GM18909 (cell line): Measurements from ENCODE around the gene OR13A1.
A peak's percentile ranks its signal among the peaks of the same experiment; 100 is the strongest.
"Not testable (repeated sequence)": the region's sequence is repeated elsewhere in the genome, so short reads cannot be mapped to it uniquely, and the experiment has no call there.

Source experiments
- ATAC-seq: cut with Tn5 transposase; IDR thresholded peaks from one replicate; pipeline ENCODE4 v1.9.1; 2021; ENCODE audit warnings: mild to moderate bottlenecking; ENCODE audit not compliant: unreplicated experiment, poor library complexity

Gene OR13A1, protein sequence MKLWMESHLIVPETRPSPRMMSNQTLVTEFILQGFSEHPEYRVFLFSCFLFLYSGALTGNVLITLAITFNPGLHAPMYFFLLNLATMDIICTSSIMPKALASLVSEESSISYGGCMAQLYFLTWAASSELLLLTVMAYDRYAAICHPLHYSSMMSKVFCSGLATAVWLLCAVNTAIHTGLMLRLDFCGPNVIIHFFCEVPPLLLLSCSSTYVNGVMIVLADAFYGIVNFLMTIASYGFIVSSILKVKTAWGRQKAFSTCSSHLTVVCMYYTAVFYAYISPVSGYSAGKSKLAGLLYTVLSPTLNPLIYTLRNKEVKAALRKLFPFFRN

DNA sequence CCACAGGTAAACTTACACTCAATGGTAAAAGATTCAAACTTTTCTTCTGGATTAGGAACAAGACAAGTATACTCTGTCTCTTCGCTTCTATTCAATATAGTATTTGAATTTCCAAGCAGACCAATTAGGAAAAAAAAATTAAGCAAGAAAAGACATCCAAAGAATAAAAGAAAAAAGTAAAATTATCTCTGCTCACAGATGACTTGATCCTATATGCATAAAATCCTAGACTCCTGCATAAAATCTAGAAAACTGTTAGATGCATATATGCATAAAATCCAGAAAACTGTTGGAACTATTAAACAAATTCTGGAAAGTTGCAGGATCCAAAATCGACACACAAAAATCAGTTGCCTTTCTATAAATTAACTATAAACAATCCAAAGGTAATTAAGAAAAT is at the start of gene OR13A1:
Gene OR13A1, minus strand, starts transcription at position 101 of the 400 bp plus-strand sequence. CDS start 11,186 bp downstream, outside the sequence.
- no peak for ATAC-seq

DNA sequence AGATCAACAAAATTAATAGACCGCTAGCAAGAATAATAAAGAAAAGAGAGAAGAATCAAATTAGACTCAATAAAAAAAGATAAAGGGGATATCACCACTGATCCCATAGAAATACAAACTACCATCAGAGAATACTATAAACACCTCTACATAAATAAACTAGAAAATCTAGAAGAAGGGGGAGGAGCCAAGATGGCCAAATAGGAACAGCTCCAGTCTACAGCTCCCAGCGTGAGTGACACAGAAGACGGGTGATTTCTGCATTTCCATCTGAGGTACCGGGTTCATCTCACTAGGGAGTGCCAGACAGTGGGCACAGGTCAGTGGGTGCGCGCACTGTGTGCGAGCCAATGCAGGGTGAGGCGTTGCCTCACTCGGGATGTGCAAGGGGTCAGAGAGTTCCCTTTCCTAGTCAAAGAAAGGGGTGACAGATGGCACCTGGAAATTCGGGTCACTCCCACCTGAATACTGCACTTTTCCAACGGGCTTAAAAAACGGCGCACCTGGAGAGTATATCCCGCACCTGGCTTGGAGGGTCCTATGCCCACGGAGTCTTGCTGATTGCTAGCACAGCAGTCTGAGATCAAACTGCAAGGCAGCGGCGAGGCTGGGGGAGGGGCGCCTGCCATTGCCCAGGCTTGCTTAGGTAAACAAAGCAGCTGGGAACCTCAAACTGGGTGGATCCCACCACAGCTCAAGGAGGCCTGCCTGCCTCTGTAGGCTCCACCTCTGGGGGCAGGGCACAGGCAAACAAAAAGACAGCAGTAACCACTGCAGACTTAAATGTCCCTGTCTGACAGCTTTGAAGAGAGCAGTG is 46.8 kb upstream of the OR13A1 start:
- ATAC-seq = not testable (repeated sequence)

DNA sequence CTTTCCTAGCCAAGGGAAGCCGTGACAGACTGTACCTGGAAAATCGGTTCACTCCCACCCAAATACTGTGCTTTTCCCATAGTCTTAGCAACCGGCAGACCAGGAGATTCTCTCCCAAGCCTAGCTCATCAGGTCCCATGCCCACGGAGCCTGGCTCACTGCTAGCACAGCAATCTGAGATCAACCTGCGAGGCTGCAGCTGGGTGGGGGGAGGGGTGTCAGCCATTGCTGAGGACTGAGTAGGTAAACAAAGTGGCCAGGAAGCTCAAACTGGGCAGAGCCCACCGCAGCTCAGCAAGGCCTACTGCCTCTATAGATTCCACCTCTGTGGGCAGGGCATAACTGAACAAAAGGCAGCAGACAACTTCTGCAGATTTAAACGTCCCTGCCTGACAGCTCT is 43.6 kb upstream of the OR13A1 start:
- not testable (repeated sequence) for ATAC-seq

DNA sequence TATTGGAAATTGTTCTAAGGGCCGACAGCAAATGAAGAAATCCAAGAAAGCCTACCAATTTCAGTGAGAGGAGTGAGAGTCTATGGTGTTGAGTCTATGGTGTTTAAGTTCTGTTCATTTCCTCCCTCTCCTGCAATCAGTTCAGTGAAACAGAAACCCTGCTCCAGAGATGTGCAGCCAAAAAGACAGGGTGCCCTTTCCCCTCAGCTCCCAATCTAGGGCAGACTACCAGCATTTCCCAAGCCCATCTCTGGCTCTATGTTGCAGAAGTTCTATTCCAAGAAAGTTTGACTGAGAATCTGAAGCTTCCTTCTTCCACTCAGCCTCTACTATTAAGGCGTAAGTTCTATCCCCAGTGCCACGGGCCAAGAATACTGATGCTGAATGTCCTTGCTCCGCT is 40.1 kb upstream of the OR13A1 start:
- ATAC-seq = no peak

DNA sequence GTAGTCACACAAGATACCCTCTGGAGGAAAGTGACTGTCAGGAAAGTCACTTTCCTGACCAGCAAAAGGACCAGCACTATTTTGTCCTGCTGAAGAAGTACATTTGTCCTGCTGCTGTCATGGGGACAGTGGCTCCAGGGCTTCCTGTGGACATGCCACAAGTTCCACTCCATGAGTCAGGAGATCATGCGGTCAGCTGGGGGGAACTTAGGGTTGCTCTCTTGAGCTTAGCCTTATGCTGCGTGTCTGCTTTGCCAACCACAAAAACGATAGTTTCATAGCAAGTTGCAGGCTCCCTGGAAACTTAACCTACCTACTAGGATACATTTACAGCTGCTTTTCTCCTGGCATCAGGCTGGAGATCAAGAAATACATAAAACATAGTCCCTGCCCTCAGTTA is 38.9 kb upstream of the OR13A1 start:
- ATAC-seq = peak; percentile 43

DNA sequence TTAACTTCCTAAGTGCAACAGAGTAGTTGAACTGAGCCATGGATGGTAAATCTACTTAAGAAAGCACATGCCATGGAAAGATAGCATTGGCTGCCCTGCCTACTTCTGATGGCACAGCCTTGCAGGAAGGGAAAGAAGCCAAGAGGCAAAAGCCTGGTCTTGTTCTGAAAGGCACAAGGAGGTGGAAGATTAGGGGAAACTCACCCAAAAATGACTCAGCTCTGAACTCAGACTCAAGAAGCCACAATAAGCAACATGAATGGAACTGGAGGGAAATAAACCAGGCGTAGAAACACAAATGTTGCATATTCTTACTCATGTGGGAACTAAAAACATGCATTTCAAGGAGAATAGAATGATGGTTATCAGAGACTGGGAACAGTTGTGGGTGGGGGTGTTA is 37.8 kb upstream of the OR13A1 start:
- peak; percentile 40 for ATAC-seq

DNA sequence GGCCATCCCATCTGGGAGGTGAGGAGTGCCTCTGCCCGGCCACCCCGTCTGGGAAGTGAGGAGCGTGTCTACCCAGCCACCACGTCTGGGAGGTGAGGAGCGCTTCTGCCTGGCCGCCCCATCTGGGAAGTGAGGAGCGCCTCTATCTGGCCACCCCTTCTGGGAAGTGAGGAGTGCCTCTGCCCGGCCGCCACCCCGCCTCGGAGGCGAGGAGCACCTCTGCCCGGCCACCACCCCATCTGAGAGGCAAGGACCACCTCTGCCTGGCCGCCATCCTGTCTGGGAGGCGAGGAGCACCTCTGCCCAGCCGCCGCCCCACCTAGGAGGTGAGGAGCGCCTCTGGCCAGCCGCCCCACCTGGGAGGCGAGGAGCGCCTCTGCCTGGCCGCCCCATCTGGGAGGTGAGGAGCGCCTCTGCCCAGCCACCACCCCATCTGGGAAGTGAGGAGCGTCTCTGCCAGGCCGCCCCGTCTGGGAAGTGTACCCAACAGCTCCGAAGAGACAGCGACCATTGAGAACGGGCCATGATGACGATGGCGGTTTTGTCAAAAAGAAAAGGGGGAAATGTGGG is 32.9 kb upstream of the OR13A1 start:
- not testable (repeated sequence) for ATAC-seq

DNA sequence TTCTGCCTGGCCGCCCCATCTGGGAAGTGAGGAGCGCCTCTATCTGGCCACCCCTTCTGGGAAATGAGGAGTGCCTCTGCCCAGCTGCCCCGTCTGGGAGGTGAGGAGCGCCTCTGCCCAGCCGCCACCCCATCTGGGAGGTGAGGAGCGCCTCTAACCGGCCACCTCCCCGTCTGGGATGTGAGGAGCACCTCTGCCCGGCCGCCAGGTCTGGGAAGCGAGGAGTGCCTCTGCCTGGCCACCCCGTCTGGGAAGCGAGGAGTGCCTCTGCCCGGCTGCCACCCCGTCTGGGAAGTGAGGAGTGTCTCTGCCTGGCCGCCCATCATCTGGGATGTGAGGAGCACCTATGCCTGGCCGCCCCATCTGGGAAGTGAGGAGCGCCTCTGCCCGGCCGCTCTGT is 32.1 kb upstream of the OR13A1 start:
- not testable (repeated sequence) for ATAC-seq

DNA sequence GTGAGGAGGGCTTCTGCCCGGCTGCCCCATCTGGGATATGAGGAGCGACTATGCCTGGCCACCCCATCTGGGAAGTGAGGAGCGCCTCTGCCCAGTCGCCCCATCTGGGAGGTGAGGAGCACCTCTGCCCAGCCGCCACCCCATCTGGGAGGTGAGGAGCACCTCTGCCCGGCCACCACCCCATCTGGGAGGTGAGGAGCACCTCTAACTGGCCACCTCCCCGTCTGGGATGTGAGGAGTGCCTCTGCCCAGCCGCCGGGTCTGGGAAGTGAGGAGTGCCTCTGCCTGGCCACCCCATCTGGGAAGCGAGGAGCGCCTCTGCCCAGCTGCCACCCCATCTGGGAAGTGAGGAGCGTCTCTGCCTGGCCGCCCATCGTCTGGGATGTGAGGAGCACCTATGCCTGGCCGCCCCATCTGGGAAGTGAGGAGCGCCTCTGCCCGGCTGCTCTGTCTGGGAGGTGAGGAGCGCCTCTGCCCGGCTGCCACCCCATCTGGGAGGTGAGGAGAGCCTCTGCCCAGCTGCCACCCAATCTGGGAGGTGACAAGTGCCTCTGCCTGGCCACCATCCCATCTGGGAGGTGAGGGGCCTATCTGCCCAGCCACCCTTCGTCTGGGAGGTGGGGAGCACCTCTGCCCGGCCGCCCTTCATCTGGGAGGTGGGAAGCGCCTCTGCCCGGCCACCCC is 31.4 kb upstream of the OR13A1 start:
- ATAC-seq = not testable (repeated sequence)

DNA sequence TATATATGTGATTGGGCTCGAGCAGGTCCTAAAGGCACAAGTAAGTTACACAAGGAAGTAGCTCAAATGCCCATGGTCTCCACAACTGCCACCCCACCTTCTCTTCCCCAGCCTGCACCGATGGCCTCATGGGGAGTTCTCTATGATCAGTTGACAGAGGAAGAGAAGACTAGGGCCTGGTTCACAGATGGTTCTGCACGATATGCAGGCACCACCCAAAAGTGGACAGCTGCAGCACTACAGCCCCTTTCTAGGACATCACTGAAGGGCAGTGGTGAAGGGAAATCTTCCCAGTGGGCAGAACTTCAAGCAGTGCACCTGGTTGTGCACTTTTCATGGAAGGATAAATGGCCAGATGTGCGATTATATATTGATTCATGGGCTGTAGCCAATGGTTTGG is 25.0 kb upstream of the OR13A1 start:
- not testable (repeated sequence) for ATAC-seq

DNA sequence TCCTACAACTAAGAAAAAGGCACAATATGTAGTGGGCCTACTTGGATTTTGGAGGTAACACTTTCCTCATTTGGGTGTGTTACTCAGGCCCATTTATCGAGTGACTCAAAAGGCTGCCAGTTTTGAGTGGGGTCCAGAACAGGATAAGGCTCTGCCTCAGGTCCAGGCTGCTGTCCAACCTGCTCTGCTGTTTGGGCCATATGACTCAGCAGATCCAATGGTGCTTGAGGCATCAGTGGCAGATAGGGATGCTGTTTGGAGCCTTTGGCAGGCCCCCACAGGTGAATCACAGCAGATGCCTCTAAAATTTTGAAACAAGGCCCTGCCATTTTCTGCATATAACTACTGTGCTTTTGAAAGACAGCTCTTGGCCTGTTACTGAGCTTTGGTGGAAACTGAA is 24.5 kb upstream of the OR13A1 start:
- ATAC-seq = no peak

DNA sequence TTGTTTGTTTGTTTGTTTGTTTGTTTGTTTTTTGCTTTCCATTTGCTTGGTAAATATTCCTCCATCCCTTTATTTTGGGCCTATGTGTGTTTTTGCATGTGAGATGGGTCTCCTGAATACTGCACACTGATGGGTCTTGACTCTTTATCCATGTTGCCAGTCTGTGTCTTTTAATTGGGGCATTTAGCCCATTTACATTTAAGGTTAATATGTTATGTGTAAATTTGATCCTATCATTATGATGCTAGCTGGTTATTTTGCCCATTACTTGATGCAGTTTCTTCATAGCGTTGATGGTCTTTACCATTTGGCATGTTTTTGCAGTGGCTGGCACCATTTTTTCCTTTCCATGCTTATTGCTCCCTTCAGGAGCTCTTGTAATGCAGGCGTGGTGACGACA is 16.4 kb upstream of the OR13A1 start:
- ATAC-seq = not testable (repeated sequence)

DNA sequence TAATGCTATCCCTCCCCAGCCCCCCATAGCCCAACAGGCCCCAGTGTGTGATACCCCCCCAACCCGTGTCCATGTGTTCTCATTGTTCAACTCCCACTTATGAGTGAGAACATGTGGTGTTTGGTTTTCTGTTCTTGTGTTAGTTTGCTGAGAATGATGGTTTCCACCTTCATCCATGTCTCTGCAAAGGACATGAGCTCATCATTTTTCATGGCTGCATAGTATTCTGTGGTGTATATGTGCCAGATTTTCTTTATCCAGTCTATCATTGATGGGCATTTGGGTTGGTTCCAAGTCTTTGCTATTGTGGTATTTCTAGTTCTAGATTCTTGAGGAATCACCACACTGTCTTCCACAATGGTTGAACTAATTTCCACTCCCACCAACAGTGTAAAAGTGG is 11.5 kb upstream of the OR13A1 start:
- ATAC-seq = not testable (repeated sequence)

DNA sequence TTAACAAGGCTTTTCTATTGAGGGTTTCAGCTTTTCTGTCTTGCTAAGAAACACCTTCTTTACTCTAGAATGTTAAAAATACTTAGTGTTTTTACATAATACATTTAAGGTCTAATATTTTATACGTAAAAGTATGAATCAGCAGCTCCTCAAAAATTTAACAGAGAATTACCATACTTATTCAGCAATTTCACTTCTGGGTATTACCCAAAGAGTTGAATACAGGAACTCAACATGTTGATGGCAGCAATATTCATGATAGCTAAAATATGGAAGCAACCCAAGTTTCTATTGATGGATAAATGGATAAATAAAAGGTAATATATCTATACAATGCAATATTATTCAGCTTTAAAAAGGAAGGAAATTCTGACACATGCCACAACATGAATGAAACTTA is 9.7 kb upstream of the OR13A1 start:
- ATAC-seq = no peak

DNA sequence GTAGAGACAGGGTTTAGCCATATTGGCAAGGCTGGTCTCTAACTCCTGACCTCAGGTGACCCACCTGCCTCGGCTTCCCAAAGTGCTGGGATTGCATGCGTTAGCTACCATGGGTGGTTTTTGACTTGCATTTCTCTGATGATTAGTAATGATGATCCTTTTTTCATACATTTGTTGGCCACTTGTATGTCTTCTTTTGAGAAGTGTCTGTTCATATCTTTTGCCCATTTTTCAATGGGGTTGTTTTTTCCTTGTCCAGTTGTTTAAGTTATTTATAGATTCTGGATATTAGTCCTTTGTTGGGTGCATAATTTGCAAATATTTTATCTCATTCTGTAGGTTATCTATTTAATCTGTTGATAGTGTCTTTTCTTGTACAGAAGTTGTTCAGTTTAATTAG is 4.3 kb upstream of the OR13A1 start:
- ATAC-seq = no peak

DNA sequence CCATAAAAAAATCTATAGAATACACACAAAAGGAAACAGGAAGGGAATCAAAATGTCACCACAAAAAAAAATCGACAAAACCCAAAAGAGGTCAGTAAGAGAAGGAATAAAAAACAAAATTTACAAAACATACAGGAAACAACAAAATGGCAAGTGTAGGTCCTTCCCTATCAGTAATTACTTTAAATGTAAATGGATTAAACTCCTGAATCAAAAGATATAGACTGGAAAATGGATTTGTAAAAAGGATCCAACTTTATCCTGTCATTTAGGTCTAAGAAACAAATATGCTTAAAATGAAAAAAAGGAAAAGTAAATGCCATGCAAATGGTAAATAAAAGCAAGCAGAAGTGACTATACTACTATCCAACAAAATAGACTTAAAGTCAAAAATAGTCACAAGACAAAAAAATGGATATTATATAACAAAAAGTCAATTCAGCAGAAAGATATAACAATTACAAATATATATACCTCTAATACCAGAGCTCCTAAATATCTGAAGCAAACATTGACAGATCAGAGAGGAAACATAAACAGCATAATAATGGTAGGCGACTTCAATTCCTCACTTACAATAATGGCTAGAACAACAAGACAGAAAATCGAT is 2.0 kb downstream of the OR13A1 start:
- no peak for ATAC-seq

DNA sequence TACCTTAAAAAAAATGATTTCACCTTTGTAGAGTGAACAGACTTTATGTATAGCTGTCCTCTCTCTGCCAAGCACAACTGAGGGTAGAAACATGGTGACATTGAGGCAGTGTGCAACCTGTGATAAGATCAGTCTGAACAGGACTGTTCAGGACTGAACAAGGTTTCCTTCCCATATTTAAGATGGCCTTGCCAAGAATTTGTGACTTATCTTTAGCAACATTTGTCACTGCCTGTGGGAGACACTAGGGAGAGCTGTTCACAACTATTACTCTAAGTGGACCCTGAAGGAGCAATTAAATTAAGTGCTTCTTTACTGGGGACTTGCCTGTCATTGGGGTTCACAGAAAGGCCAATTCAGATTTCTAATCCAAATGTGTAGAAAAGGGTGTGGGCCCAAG is 6.7 kb downstream of the OR13A1 start:
- no peak for ATAC-seq

DNA sequence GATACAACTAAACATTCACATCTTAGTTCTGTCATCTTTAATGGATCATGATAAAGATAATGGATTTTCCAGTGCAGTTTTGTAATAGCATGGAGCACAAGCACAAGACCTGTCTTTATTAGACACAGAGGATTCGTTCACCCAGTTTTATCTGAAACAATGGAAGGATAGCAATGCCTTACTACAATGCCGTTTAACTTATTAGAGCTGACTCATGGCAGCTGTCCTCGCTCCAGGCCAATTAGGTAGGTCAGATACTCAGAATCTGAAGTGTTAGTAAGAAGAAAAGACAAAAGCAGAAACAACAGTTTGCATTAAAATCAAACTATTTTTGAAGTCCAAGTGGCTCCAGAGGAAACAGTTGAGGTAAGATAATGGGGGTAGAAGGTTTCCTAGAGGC is 12.8 kb downstream of the OR13A1 start:
- ATAC-seq = no peak

DNA sequence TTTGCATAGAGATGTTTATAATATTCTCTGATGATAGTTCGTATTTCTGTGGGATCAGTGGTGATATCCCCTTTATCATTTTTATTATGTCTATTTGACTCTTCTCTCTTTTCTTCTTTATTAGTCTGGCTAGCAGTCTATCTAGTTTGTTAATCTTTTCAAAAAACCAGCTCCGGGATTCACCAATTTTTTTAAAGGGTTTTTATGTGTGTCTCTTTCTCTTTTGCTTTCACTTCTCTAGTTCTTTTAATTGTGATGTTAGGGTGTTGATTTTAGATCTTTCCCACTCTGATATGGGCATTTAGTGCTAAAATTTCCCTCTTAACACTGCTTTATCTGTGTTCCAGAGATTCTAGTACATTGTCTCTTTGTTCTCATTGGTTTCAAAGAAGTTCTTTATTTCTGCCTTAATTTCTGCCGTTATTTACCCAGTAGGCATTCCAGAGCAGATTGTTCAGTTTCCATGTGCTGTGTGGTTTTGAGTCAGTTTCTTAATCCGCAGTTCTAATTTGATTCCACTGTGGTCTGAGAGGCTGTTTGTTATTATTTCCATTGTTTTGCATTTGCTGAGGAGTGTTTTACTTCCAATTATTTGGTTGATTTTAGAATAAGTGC is 17.0 kb downstream of the OR13A1 start:
- ATAC-seq = not testable (repeated sequence)

DNA sequence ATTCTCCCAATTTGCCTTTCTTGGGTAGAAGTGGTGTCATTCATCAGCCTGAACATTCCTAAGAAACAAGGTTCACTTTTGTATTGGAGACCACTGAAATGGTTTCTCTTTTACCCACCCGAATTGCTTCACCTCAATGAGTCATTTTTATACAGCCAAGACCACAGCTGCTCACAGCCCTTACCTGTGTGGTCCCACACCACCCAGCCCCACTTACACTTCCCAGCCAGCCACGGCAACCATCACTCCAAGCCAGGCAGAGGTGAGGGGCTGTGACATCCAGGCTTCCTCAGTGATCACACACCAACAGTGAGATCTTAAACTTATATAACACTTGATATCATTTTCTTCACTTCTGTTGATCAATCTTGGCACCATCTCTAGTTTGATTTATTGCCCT is 20.7 kb downstream of the OR13A1 start:
- no peak for ATAC-seq
